Measurements from ENCODE around the gene LRBA.
"Not testable (repeated sequence)": the region's sequence is repeated elsewhere in the genome, so short reads cannot be mapped to it uniquely, and the experiment has no call there.

- TF ChIP-seq, protein P1, sequence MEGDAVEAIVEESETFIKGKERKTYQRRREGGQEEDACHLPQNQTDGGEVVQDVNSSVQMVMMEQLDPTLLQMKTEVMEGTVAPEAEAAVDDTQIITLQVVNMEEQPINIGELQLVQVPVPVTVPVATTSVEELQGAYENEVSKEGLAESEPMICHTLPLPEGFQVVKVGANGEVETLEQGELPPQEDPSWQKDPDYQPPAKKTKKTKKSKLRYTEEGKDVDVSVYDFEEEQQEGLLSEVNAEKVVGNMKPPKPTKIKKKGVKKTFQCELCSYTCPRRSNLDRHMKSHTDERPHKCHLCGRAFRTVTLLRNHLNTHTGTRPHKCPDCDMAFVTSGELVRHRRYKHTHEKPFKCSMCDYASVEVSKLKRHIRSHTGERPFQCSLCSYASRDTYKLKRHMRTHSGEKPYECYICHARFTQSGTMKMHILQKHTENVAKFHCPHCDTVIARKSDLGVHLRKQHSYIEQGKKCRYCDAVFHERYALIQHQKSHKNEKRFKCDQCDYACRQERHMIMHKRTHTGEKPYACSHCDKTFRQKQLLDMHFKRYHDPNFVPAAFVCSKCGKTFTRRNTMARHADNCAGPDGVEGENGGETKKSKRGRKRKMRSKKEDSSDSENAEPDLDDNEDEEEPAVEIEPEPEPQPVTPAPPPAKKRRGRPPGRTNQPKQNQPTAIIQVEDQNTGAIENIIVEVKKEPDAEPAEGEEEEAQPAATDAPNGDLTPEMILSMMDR (IDR thresholded peaks at IDR 0.05): not testable (repeated sequence)
- TF ChIP-seq POLR2A, POLR2AphosphoS5, EP300 (IDR thresholded peaks at IDR 0.05): not testable (repeated sequence)
These were observed 13.9 kb upstream of the LRBA start for GRCh38 chr4:151029006-151029405.

Measured in stomach (tissue), 4 donors.